Measurements from ENCODE around the gene SRD5A3. TPM values are rescaled to one million over a fixed set of nuclear protein-coding genes. Genes with fewer than 3 reads are reported as not detected.

SRD5A3 gene
- total and polyA plus RNA-seq, 2 donors (not counting 3 experiments of a cell fraction or from before 2014, with no cell fraction given) = 23.6 to 24.3 TPM

- Histone ChIP-seq H3K4me1 (ENCODE audit: control insufficient read depth, extremely low read depth, insufficient read depth, low read length) (no peaks in the 10 kb centered on the region), H3K9me1 (replicated peaks; ENCODE audit: control insufficient read depth, extremely low read depth, insufficient read depth, low read length) (no peaks in the 10 kb centered on the region), H2AFZ (ENCODE audit: low read depth, low read length) (no peak overlapping the region), H3K27ac (ENCODE audit: insufficient read depth, low read depth, low read length) (no peak overlapping the region), H4K20me1 (replicated peaks; ENCODE audit: control insufficient read depth, extremely low read depth, insufficient read depth, low read length) (no peaks in the 10 kb centered on the region), H3K79me2 (ENCODE audit: control insufficient read depth, insufficient read depth, low read length) (no peaks in the 10 kb centered on the region), H3K9me3 (replicated peaks; ENCODE audit: control insufficient read depth, insufficient read depth, low read length) (no peaks in the 10 kb centered on the region), H3K36me3 (ENCODE audit: control insufficient read depth in 2 of 2, extremely low read depth in 1 of 2, insufficient read depth in 2 of 2, low read length in 2 of 2) (no peaks in the 10 kb centered on the region), H3K4me3 (replicated peaks in 1 of 3; ENCODE audit: insufficient read depth in 1 of 3, low read depth in 1 of 3, low read length in 3 of 3) (no peak overlapping the region), H3K27me3 (ENCODE audit: control insufficient read depth in 2 of 2, insufficient read depth in 2 of 2, low read length in 2 of 2) (no peaks in the 10 kb centered on the region), H3K9ac (replicated peaks; ENCODE audit: extremely low read depth, insufficient read depth, low read length) (no peak overlapping the region), H3K4me2 (ENCODE audit: insufficient read depth, low read length) (no peak overlapping the region)
- FAIRE-seq = peak; percentile 31
- intact Hi-C loops (cut with micrococcal nuclease) (no loop called here), dilution Hi-C loops (cut with MboI; ENCODE audit: extremely low pct_ligation_motif_present, low sequenced_read_pairs) (no loop called here)
- ChIA-PET POLR2A (no interaction called here), CTCF (interaction anchor here (1.0 to 1.6 kb wide), 2 partner anchors 18 to 19 kb away, joined by 3 to 4 read pairs; partner anchors contain the start of gene TMEM165)
- TF ChIP-seq MAX (IDR thresholded peaks at IDR 0.05; ENCODE audit: insufficient read depth, insufficient read length) (no peak), JUN (IDR thresholded peaks at IDR 0.05; ENCODE audit: borderline replicate concordance, insufficient read depth, insufficient read length, low read depth) (no peak), MYC (IDR thresholded peaks at IDR 0.05; ENCODE audit: low read depth, low read length) (no peak), GATA2 (IDR thresholded peaks at IDR 0.05; ENCODE audit: insufficient read depth, insufficient read length, low read depth, low read length) (no peak), CTCF (IDR thresholded peaks at IDR 0.05; ENCODE audit: extremely low read depth in 1 of 2, insufficient read depth in 1 of 2, low read depth in 1 of 2, low read length in 2 of 2) (no peak), POLR2AphosphoS5 (IDR thresholded peaks at IDR 0.05; ENCODE audit: insufficient read depth, low read depth, low read length) (no peak), POLR2A (IDR thresholded peaks at IDR 0.05; ENCODE audit: low read depth, low read length) (no peak), FOS (IDR thresholded peaks at IDR 0.05; ENCODE audit: borderline replicate concordance, insufficient read depth, low read length) (no peak), EZH2 (IDR thresholded peaks at IDR 0.05; ENCODE audit: borderline replicate concordance, low read depth, low read length, severe bottlenecking) (no peak)
- DNase-seq (ENCODE audit: low read depth, low spot score) = no peak
- no TSS peak for BruUV-seq (replicated peaks)
These were observed 30.7 kb downstream of the SRD5A3 start for GRCh38 chr4:55376698-55377097.
